Keratinocyte (primary cell): ENCODE data around the gene CFAP46. TPM values are rescaled to one million over a fixed set of nuclear protein-coding genes. Genes with fewer than 3 reads are reported as not detected.

Source experiments
- DNase-seq: peaks from one replicate; pipeline ENCODE4 v3.0.0-alpha.2; 2011; ENCODE audit warnings: low read depth, missing footprints, low spot score
- FAIRE-seq: peaks from 2 replicates; lab custom pipeline; 2011; peaks lifted over from hg19 to GRCh38; lab: Jason Lieb, UNC
- H2AFZ ChIP-seq: 2 replicates; pipeline ENCODE4 v1.6.0; 2012; ENCODE audit warnings: low read length, control low read depth, inconsistent platforms; ENCODE audit not compliant: control insufficient read depth
- H3K27ac ChIP-seq: 2 replicates; pipeline ENCODE4 v1.5.1; 2011; ENCODE audit warnings: low read length; ENCODE audit not compliant: control insufficient read depth, insufficient read depth
- H3K27me3 ChIP-seq: 3 replicates; pipeline ENCODE4 v1.6.0; 2011; ENCODE audit warnings: low read length; ENCODE audit not compliant: control insufficient read depth, insufficient read depth; ENCODE audit errors: extremely low read depth
- H3K36me3 ChIP-seq, 2 experiments: 2 replicates in 1 of 2; 3 replicates in 1 of 2; pipeline ENCODE4 v1.5.1; 2011; ENCODE audit warnings: low read length in 2 of 2, mild to moderate bottlenecking in 1 of 2; ENCODE audit not compliant: control insufficient read depth in 2 of 2, insufficient read depth in 2 of 2; ENCODE audit errors: extremely low read depth in 1 of 2
- H3K4me1 ChIP-seq: 3 replicates; pipeline ENCODE4 v1.5.1; 2011; ENCODE audit warnings: low read length; ENCODE audit not compliant: control insufficient read depth, insufficient read depth; ENCODE audit errors: extremely low read depth
- H3K4me2 ChIP-seq: 3 replicates; pipeline ENCODE4 v1.6.0; 2011; ENCODE audit warnings: low read depth, low read length; ENCODE audit not compliant: control insufficient read depth, insufficient read depth; ENCODE audit errors: extremely low read depth
- H3K4me3 ChIP-seq, 3 experiments: fragments of 200-600 bp in 1 of 3; sonication (generic) in 1 of 3; 2 replicates in 2 of 3; 3 replicates in 1 of 3; pipeline ENCODE4 v1.5.1; 2011 to 2016; ENCODE audit warnings: low read length in 3 of 3, mild to moderate bottlenecking in 3 of 3, control low read depth in 2 of 3, inconsistent platforms in 1 of 3, low read depth in 1 of 3, mixed read lengths in 1 of 3, mixed run types in 1 of 3, moderate library complexity in 1 of 3; ENCODE audit not compliant: control insufficient read depth in 2 of 3, insufficient read depth in 2 of 3; ENCODE audit errors: extremely low read depth in 1 of 3
- H3K79me2 ChIP-seq: 2 replicates; pipeline ENCODE4 v1.6.0; 2012; ENCODE audit warnings: low read length; ENCODE audit not compliant: control insufficient read depth, insufficient read depth
- H3K9ac ChIP-seq: 3 replicates; pipeline ENCODE4 v1.6.0; 2011; ENCODE audit warnings: low read length; ENCODE audit not compliant: control insufficient read depth, insufficient read depth; ENCODE audit errors: extremely low read depth
- H3K9me1 ChIP-seq: 3 replicates; pipeline ENCODE4 v1.6.0; 2011; ENCODE audit warnings: low read length; ENCODE audit not compliant: control insufficient read depth, insufficient read depth; ENCODE audit errors: extremely low read depth
- H3K9me3 ChIP-seq: 2 replicates; pipeline ENCODE4 v1.5.1; 2012; ENCODE audit warnings: low read depth, low read length; ENCODE audit not compliant: control insufficient read depth
- H4K20me1 ChIP-seq: 3 replicates; pipeline ENCODE4 v1.6.0; 2011; ENCODE audit warnings: low read length; ENCODE audit not compliant: control insufficient read depth, insufficient read depth; ENCODE audit errors: extremely low read depth
- CTCF ChIP-seq, 3 experiments: IDR thresholded peaks in 1 of 3; conservative IDR thresholded peaks in 1 of 3; optimal IDR thresholded peaks in 1 of 3; 2 replicates in 2 of 3; 3 replicates in 1 of 3; pipeline versions ENCODE3 to v1.5.1; 2011; ENCODE audit warnings: low read length in 3 of 3, mild to moderate bottlenecking in 3 of 3, moderate library complexity in 2 of 3, control low read depth in 1 of 3, inconsistent platforms in 1 of 3; ENCODE audit not compliant: insufficient read depth in 2 of 3; ENCODE audit errors: extremely low read depth in 1 of 3
- EZH2 ChIP-seq: IDR thresholded peaks from one replicate; pipeline ENCODE4 v1.6.1; 2012; ENCODE audit warnings: inconsistent platforms, mild to moderate bottlenecking, low read length, moderate library complexity
- dilution Hi-C: fragments of 300-500 bp; cut with MboI; formaldehyde crosslinking; loops from one replicate; pipeline ENCODE4 v1.7.0; 2020; ENCODE audit warnings: low sequenced_read_pairs; ENCODE audit not compliant: extremely low pct_ligation_motif_present
- polyA plus RNA-seq, 5 experiments: library from polyadenylated mRNA; depleted of rRNA in 3 of 5; stranded (reverse) in 3 of 5; stranded (forward) in 1 of 5; unstranded in 1 of 5; fragments of >200 nt; gene quantifications; 1 replicate in 1 of 5; 2 replicates in 3 of 5; 3 replicates in 1 of 5; pipeline versions ENCODE4 v1.2.1 to v1.2.3, GENCODE V29; 2011 to 2012; ENCODE audit warnings: missing spikeins in 2 of 5, low read depth in 1 of 5, low replicate concordance in 1 of 5

The CFAP46 gene
- polyA plus RNA-seq, 1 donor (not counting 4 experiments of a cell fraction or from before 2014, with no cell fraction given) = 1.00 TPM

- Histone ChIP-seq H3K36me3 (no peaks in the 10 kb centered on the region), H3K4me1 (no peaks in the 10 kb centered on the region), H3K9ac (no peak overlapping the region), H3K27ac (no peak overlapping the region), H3K4me2 (no peak overlapping the region), H3K79me2 (no peaks in the 10 kb centered on the region), H3K27me3 (no peaks in the 10 kb centered on the region), H3K9me1 (no peaks in the 10 kb centered on the region), H4K20me1 (no peaks in the 10 kb centered on the region), H2AFZ (no peak overlapping the region), H3K4me3 (no peak overlapping the region), H3K9me3 (no peaks in the 10 kb centered on the region)
- no peak for TF ChIP-seq EZH2
- no peak for TF ChIP-seq CTCF (optimal IDR thresholded peaks at IDR 0.05 in 1 of 3, IDR thresholded peaks at IDR 0.05 in 1 of 3, conservative IDR thresholded peaks at IDR 0.05 in 1 of 3; ENCODE audit: extremely low read depth in 1 of 3, insufficient read depth in 2 of 3, low read length in 3 of 3)
- dilution Hi-C loops = no loop called here
- no peak for DNase-seq
- FAIRE-seq = no peak
Observed at GRCh38 chr10:132810141-132810806, 132.1 kb downstream of the CFAP46 start.

DNA sequence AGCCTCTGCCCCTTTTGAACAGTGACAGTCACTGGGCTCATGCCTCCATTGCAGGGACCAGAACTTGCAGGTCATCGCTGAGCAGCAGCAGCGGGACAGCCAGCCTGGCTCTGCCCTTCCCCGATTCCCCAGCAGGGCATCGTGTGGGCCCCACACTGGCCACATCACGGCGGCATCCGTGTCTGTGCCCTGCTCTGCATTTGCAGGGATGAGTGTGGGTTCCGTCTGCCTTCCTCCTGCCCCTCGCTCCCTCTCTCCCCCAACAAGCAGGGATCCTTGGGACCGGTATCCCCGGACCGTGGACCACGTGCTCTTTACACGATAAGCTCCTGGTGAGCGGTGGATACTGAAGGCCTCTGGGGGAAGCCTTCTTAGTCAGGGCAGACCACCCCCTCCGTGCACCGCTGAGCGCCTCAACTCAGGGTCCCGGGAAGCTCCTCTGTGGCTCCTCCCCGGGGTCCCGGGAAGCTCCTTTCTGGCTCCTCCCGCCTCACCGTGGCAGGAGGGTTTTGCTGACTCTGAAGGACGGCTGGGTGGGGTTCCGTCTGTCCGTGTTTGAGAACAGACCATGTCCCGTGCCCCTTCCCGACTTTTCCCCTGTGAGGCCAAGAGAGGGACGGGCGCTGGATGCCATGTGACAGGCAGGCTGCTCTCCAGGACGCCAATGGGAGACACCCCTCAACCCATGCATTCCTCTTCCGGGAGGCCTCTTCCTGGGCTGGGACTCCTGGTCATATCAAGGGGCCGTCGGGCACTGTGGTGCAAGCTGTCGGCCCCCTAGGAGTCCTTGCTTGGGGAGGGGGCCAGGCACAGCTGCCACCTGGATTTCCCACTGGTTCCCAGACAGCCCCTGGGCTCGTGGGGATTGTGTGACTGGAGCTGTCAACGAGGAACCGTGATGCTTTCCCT lies 132.9 kb downstream of the CFAP46 start:
- H2AFZ ChIP-seq = no peak overlapping the region
- no peak overlapping the region for H3K9ac ChIP-seq
- no peaks in the 10 kb centered on the region for H3K4me1 ChIP-seq
- H3K4me3 ChIP-seq = no peak overlapping the region
- H3K36me3 ChIP-seq = no peaks in the 10 kb centered on the region
- no peaks in the 10 kb centered on the region for H3K9me3 ChIP-seq
- no peaks in the 10 kb centered on the region for H3K9me1 ChIP-seq
- no peak for DNase-seq
- dilution Hi-C loops = no loop called here
- TF ChIP-seq EZH2 (no peak), CTCF (optimal IDR thresholded peaks at IDR 0.05 in 1 of 3, IDR thresholded peaks at IDR 0.05 in 1 of 3, conservative IDR thresholded peaks at IDR 0.05 in 1 of 3; ENCODE audit: extremely low read depth in 1 of 3, insufficient read depth in 2 of 3, low read length in 3 of 3) (no peak)
- no peaks in the 10 kb centered on the region for H3K27me3 ChIP-seq
- H4K20me1 ChIP-seq = no peaks in the 10 kb centered on the region
- no peaks in the 10 kb centered on the region for H3K79me2 ChIP-seq
- FAIRE-seq = no peak
- H3K4me2 ChIP-seq = no peak overlapping the region
- no peak overlapping the region for H3K27ac ChIP-seq
